NK-92 (cell line): ENCODE data around the gene ASPDH.

ENCODE experiments used
- DNase-seq: peaks from one replicate; lab custom pipeline; 2025; ENCODE audit not compliant: unreplicated experiment; lab: John Stamatoyannopoulos, UW

Gene ASPDH

DNA sequence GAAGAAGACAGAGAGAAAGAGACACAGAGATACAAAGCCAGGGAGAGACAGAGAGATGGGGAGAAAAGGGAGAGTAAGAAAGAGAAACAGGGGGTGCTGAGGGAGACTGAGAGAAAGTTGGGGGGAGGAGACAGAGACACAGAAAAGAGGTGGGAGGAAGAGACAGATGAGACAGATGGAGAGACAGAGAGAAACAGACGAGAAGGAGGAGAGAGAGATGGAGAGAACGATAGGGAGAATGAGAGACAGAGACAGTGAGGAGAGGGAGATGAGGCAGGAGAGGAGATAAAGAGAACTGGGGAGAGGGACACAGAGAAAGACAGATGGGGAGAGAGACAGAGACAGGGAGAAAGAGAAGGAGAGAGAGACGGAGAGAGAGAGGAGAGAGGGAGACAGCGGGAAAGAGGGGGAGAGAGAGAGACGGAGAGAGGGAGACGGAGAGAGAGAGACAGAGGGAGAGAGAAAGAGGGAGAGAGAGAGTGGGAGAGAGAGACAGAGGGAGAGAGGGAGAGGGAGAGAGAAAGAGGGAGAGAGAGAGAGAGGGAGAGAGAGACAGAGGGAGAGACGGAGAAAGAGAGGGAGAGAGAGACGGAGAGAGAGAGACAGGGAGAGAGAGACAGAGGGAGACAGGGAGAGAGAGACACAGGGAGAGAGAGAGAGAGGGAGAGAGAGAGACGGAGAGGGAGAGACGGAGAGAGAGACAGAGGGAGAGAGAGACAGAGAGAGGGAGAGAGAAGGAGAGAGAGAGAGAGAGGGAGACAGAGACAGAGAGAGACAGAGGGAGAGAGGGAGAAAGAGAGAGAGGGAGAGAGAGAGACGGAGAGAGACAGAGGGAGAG is 15.3 kb downstream of the ASPDH start:
- no peak for DNase-seq

DNA sequence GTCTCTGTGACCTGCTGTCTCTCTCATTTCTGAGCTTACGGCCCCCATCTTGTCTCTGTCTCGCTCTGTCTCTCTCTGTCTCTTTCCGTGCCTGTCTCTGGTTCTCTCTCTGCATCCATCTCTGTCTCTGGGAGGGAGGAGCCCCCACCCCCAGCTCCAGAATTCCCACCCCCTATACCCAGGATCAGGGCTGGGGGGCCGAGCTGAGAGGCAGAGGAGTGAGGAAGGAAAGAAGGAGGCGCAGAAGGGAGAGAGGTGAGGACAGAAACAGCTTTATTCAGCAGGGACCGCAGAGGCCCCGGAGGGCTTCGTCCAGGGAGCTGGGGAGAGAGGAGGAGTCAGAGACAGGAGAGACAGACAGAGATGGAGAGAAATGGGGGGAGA is 16.7 kb downstream of the ASPDH start:
- DNase-seq = no peak

DNA sequence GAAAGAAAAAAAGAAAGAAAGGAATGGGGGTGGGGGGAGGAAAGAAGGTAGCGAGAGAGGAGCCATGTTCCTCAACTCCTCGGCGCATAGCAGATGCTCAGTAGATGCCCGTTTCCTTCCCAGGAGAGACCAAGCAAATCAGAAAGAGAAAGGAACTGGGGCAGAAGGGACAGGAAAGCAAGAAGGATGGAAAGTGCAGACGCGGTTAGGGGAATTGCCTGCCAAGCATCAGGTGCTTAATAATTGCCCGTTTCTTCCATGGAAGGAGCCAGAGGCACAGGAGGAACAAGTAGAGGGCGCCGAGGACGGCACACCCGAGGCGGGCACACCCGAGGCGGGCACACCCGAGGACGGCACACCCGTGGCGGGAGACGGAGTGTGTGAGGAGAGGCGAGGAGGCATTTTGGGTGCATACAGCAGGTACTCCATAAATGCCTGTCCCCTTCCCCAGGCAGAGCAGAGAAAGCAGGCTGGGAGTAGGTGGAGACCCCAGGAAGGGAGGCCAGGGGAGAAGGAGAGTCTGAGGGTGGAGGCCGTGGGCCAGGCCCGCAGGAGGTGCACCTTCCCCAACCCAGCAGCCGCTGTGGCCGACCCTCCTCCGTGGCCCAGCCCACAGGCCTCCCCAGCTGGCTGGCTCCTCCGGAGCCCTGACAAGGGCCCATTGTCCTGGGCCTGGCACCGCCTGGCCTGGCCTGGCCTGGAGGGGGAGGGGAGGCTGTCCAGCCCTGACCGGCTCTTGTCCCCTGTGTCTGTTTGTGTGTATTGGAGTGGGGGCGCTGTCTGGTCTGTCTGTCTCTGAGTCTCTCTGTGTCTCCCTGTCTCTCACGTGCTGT is 17.3 kb downstream of the ASPDH start:
- no peak for DNase-seq

DNA sequence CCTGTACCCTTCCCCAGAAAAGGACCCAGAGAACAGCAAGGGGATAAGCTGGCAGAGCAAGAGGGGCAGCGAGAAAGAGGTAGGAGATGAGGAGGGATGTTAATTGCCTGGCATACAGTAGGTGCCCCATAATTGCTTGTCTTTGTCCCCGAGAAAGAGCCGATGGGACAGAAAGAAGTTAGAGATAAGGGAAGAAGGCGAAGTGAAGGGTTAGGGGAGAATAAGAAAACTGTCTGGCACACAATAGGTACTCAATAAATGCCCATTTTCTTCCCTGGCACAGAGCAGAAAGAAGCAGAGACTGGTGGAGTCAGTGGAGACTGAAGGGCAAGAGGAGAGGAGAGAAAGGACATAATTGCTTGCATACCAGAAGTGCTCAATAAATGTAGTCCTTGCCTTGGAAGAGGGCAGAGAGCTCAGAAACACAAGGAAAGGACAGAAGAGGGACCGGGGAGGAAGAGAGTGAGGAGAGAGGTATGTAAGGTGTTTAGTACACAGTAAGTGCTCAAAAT is 18.6 kb downstream of the ASPDH start:
- no peak for DNase-seq

DNA sequence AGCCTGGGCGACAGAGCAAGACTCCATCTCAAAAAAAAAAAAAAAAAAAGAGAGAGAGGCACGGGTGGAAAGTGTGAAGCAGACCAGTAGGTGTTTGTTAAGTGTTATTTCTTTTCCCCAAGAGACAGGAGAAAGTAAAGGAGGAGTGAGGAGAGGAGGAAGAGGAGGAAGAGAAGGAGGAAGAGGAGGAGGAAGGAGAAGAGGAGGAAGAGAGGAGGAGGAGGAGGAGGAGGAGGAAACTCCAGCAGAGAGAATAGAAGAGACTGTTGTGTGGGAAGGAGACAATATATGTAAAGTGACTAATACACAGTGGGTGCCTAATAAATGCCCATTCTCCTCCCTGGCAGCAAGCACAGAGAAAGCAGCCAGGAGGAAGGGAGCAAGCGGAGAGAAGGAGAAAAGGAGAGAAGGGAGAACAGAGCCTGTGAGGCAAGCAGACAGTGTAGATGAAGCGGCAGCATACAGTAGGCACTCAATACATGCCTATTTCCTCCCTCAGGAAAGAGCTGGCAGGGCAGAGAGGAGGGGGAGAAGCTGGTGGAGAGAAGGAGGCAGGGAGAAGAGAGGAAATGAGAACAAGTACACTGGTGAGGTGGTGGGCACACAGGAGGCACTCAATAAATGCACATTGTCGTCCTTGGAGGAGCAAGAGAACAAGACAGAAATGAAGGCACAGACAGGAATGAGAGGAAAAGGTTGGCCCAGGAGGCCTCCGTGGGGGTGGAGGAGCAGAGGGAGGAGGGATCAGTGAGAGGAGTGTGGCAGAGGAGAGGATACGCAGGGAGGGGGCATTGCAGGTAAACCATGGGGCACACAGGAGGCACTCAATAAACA is 19.3 kb downstream of the ASPDH start:
- no peak for DNase-seq

DNA sequence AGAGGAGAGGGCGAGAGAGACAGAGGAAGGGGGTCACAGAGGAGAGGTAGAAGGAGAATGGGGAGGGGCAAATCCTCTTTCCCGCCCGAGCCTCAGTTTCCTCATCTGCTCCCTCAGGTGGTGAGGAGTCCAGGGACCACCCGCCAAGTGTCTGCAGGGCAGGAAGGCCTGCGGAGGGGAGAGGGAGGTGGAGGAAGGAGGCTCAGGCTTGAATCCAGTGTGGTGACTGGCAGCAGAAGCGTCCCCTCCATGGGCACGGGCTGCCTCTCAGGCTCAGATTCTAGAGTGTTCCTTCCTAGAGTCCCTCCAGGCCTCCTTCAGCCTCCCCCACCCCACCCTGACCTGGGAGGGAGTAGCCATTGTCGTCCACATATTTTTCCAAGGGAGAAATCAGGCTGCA is 20.5 kb downstream of the ASPDH start:
- DNase-seq = no peak

DNA sequence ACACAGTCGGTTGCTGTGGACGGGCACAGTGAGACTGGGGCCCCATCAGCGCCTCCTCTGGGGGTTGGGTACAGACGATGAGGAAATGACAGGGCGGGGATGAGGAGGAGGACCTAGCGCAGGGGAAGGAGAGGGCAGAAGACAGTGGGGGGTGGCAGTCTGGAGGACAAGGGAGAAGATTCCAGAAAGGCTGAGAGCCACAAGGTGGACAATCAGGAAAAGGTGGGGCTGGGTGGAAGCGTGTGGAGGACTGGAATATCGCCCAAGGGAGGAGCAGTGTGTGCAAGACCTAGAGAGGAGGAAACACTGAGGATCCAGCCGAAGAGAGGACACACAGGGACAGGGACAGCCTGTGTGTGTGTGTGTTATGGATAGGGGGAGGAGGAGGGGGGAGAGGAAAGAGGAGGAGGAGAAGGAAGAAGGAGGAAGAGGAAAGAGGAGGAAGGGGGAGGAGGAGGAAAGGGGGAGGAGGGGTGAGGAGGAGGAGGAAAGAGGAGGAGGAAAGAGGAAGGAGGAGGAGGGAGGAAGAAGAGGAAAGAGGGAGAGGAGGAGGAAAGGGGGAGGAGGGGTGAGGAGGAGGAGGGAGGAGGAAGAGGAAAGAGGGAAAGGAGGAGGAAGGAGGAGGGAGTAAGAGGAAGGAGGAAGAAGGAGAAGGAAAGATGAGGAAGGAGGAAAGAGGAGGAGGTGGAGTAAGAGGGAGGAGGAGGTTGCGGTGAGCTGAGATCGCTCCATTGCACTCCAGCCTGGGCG is 21.2 kb downstream of the ASPDH start:
- DNase-seq = no peak

DNA sequence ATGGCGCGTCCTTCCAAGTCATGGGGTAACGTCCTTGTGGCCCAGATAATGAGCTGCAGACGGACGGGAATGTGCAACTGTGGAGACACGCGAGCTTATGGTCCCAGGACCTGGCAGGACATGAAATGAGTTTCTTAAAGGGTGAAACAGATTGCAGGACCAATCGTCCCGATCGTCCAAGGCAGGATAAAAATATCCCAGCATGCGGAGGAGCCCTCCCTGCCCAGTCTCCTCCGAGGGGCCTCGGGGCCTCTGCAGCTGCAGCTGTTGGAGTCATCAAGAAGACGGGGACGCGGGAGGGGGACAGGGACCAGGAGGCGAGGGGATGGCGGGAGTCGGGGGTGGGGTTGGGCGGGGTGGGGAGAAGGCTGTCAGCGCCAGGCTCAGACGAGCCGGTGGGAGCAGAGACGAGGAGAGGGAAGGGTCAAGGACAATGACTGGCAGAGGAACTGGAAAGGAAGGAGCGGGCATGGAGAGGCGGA is 22.7 kb downstream of the ASPDH start:
- no peak for DNase-seq

DNA sequence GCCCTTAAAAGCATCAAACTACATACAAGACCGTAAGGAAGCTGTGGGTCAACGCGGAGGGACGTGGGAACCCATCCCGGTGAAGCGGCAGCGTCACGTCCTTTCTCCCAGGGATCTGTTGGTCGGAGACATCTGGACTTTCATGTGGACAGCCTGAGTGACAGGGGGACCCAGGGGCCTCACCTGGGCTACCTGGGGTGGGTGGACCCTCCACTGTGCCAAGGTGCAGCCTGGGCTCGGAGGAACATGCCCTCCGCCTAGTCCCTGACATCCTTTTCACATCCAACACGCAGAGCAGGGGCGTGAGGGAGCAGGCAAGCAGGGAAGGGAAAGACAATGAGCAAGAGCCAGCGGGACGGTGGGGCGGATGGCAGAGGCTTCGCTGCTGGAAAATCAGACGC is 23.3 kb downstream of the ASPDH start:
- DNase-seq = no peak

DNA sequence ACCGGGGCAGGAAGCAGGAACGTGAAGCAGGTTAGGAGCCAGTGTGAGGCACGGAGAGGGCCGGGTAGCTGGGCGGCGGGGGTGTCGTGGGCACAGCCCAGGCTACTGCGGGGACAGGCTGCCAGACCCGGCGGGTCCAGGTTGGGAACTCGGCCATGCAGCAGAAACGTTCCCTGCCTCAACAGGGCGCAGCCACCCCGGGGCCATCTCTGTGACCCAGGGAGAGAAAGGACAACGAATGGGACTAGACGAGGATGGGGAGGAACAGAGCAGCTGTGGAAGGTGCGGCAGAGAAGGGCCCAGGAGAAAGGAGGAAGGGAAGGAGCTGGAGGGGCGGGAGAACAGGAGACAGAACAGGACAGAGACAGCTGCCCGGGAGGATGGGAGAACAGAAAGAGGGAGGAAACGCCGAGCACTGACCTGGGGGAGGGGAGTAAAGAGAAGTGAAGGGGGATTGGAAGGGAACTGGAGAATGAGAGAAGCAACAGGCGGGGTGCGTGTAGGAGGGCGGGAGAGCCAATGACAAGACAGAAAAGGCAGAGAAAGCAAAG is 24.2 kb downstream of the ASPDH start:
- DNase-seq = no peak

DNA sequence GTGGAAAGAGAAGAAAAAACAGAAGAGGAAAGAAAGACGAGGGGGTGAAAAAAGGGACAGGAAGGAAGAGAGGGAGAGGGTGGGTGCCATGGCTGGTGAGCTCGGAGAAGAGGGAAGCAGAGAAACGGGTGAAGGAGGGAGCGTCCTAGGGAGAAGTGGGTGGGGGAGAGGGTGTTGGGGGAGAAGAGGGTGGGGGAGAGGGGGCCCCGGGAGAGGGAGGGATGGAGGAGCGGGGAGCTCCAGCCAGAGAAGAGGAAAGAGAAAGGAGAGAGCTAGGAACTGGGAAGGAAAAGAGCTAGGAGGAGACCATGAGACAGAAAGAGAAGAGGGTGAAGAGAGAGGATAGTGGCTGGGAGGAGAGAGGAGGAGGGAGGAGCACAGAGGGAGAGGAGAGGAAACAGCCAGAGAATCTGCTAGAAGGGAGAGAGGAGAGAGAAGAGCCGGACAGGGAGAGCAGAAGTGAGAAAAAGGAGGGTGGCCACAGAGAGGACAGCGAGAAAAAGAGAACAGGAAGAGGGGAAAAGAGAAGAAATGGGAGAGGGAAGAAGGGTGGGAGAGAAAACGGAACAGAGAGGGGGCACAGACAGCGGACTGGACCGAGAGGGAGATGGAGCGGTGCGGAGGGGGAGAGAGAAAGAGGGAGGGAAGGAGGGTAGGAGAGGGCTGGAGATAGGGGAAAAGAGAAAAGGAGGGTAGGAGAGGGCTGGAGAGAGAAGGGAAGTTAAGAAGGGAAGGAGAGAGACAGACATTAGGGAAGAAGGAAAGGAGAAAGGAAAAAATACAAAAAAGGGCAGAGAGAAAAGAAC is 25.1 kb downstream of the ASPDH start:
- no peak for DNase-seq

DNA sequence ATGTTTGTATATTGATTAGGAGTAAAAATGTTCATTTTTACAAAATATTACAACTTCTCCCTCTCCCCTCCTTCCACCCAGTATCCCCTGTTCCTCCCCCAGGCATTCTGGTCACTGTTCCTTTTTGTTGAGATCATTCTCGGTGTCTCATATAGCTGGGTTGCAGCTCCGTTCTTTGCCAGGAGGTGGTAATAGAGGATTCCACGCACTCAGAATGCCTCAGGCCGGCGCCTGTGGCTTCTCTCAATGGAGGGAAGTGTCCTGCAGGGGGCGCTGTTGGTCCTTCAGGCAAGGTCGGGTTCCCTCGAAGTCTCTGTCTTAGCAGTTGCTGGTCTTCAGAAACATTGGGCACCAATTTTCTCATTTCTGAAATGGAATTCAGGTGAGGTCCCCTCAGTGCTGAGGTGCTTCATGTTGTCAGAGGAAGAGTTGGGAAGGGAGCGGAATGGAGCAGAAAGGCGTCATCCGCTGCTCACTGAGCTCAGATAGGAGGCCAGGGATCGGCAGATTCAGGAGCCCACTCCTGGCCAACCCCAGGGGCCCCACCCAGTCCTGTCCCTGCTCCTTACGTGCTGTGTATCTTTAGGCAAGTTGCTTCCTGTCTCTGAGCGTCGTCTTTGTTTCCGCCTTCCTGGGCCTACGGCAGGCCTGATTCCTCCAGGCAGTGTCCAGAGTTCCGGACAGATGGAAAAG is 26.7 kb downstream of the ASPDH start:
- DNase-seq = no peak

DNA sequence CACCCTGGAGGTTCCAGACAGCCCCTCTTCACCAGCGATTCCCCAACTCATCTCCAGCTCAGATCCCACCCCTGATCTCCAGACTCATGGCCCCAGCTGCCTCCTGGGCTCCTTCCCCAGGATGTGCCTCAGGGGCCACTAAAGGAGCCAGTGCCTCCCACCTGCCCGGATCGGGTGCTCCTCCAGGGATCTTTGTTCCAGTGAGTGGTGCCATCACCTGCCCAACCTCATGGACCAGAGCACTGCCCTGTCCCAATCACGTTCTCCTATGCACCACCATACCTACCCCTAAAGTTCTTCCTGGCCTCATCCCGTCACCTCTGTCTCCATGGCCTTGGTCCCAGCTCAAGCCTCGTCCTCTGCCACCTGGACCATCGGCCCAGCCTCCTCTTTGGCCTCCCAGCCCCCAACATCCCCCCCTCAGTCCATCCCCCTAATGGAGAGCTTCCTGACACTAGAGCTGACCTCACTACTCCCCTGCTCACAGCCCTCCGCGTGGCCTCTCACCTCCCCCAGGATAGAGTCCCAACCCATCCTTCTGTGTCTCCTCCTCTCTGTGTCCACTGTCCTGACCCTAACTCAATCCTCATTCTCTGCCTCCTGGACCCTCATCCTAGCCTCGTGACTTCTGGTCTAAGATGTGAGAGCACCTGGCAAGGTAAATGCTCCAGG is 28.3 kb downstream of the ASPDH start:
- DNase-seq = no peak

DNA sequence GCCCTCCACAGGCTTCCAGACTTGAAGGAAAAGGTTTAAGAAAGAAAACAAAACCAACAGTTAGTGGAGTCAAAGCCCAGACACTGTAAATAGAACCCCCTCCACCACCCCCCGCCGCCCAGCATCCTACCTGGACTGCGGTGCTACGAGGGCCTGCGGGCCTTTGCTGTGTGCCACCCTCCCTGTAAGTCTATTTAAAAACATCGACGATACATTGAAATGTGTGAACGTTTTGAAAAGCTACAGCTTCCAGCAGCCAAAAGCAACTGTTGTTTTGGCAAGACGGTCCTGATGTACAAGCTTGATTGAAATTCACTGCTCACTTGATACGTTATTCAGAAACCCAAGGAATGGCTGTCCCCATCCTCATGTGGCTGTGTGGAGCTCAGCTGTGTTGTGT is 30.8 kb downstream of the ASPDH start:
- DNase-seq = no peak

DNA sequence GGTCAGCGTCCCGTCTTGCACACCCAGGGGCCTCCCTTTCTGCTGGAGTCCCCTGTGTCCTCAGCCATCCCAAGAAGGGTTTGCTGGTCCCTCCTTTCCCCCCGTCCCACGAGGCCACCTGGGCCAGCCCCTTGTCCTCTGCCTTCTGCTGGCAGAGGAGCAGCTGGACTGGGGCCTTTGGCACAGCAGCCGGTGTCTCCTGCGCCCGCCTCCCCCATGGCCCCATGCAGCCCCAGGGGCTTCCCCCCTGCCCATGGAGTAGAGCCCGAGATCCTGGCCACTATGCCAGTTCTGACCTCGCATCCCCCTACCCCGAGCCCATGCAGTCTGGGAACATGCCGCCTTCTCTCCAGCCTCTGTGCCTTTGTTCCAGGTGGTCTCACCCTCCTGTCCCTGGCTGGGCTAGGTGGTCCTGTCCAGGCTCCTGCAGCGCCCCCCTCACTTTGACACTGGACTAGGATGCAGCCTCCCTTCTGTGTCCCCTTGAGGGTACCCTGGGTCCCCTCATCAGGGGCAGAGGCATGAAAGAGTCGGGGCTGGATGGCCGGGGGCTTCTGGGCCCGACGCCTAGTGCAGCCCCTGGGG is 31.4 kb downstream of the ASPDH start:
- DNase-seq = no peak

DNA sequence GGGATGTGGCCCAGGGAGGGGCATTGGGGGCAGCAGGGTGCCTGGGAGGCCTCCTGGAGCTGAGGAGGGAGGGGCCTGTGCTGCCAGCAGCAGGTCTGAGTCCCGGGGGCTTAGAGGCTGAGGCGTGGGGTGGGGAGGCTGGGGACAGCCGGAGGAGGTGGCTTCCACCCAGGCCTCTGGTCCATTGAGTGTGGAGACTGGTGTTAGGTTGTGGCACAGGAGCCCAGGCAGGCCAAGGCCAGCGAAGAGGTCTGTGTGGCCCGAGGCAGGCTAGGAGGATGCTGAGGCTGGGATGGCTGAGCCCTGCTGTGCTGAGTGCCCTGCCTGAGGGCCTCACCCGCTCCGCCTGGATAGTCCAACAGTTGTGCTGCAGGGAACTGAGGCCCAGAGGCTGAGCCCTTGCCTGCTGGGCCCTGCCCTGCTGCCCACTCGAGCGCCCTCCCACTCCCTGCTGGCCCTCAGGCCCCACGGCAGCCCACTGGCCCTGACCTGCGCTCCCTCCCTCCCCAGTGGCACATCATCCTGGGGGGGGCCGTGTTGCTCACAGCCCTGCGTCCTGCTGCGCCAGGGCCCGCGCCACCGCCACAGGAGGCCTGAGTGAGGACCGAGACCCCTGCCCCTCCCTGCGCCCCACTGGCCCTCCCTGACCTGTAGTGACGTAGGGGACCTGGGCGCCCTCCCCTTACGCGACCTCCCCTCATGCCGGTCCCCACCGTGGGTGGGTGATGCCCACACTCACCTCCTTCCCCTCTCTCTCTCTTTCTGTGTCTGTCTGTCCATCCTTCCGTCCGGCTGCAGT is 32.2 kb downstream of the ASPDH start:
- no peak for DNase-seq
